Jurkat, Clone E6-1 (cell line): ENCODE measurements around the gene RASA4B. TPM values are rescaled to one million over a fixed set of nuclear protein-coding genes. Genes with fewer than 3 reads are reported as not detected.
"Not testable (repeated sequence)": the region's sequence is repeated elsewhere in the genome, so short reads cannot be mapped to it uniquely, and the experiment has no call there.

Experiments used
- DNase-seq: peaks from one replicate; pipeline ENCODE4 v3.0.0-alpha.2; 2011; ENCODE audit warnings: low read depth, low spot score
- H3K4me3 ChIP-seq: 2 replicates; pipeline ENCODE4 v1.5.1; 2011; ENCODE audit warnings: mild to moderate bottlenecking, low read length, control low read depth, moderate library complexity
- polyA plus RNA-seq: library from polyadenylated mRNA; unstranded; fragments of >200 nt; gene quantifications from one replicate; pipeline ENCODE4 v1.2.1, GENCODE V29; 2012; ENCODE audit warnings: missing spikeins; ENCODE audit not compliant: insufficient read length, insufficient read depth

RASA4B gene
- 3.6 TPM for polyA plus RNA-seq

DNA sequence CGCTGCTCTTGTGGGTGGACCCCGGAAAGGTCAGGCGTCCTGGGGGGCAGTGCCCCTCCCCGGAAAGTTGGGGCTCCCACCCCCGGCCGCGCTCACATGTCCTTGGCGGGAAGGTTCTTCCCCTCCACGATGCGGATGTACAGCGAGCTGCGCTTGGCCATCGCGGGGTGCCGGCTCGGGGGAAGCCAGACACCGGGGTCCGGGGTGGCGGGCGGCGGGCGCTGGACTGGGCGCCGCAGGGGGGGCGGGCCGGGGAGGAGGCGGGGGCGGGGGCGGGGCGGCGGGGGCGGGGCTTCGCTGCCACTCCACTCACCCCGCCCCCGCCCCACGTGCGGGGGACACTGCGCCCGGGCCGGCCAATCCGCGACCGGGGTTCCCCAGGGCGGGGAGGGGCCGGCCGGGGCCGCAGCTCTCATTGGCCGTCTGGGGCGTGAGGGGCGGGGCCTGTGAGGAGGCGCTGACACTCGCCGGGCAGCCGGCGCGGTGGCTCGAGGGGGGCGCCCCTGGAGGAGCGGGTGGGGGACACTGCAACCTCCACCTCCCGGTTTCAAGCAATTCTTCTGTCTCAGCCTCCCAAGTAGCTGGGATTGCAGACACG is at the start of gene RASA4B:
Gene RASA4B (minus strand): TSS at position 228 of the 598 bp plus-strand sequence. CDS start 67 bp downstream, at position 161.
- DNase-seq, H3K4me3 ChIP-seq: not testable (repeated sequence)

DNA sequence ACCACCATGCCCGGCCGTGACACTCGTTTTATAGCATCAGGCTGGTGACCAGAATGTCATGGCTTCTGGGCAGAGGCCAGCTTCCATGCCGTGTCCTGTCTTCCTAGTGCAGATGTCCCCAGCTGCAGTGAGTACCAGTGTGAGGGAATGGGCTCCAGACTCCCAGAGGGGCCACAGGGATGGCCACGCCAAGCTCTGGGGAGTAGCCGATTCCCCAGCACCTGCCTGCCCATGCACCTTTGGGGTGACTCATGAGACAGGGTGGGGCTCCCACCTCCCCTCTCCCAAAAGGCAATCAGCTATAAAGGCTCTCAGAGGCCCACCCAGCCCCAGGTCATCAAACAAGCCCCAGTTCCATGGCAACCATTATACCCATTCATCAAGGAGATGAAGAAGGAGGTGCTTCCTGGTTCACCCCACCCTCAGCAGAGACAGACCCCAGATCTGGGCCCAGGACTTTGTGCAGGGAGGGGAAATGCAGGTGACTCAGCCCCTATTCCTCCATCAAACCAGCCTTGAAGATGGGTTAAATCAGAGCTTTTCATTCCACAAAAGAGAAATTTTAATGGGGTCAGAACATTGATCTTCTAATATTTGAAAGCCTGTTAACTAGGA is 33.3 kb upstream of the RASA4B start, which contains the start of gene SPDYE2:
Gene SPDYE2 (plus strand): TSS at position 419 of the 615 bp plus-strand sequence. CDS start 2,030 bp downstream, outside the sequence.
- not testable (repeated sequence) for H3K4me3 ChIP-seq, DNase-seq

DNA sequence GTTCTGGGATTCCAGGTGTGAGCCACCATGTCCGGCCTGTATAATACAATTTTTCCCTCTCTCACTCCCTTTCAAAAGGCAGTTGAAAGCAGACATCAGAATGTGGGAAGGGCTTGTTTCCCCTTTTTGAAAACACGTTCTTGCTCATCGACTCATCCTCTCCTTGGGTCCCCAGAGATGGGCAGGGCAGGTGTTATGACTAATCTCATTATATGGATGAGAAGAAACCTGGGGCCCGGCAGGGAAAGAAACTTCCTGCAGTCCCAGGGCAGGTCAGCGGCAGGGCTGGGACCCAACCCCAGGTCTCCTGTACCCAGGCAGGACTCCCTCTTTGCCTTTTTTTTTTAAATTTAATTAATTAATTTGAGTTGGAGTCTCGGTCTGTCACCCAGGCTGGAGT is 28.8 kb upstream of the RASA4B start:
- not testable (repeated sequence) for H3K4me3 ChIP-seq, DNase-seq

DNA sequence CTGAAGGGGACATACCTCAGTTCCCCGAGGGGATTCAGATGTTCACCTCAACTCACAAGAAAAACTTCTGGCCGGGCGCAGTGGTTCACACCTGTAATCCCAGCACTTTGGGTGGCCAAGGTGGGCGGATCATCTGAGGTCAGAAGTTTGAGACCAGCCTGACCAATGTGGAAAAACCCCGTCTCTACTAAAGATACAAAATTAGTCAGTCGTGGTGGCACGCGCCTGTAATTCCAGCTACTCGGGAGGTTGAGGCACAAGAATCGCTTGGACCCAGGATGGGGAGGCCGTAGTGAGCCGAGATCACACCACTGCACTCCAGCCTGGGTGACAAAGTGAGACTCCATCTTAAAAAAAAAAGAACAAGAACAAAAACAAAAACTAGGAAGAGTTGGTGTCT is 27.7 kb upstream of the RASA4B start:
- H3K4me3 ChIP-seq, DNase-seq: not testable (repeated sequence)

DNA sequence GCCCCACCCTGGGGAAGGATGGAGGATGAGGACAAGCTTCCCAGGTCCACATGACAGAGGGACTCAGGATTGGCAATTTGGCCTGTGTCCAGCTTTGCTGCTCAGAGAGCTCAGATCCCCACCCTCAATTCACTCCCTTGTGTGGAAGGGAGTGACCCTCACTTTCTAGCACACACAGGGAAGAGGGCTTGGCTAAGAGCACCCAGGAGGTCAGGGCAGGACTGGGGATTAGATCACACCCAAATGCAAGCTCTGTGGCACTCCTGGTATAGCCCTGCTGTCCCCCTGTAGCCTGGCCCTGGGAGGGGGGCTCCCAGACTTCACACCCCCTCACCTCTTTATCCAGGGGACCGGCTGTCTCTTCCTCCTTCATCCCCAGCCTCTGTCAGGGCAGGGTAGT is 26.8 kb upstream of the RASA4B start:
- not testable (repeated sequence) for DNase-seq, H3K4me3 ChIP-seq

DNA sequence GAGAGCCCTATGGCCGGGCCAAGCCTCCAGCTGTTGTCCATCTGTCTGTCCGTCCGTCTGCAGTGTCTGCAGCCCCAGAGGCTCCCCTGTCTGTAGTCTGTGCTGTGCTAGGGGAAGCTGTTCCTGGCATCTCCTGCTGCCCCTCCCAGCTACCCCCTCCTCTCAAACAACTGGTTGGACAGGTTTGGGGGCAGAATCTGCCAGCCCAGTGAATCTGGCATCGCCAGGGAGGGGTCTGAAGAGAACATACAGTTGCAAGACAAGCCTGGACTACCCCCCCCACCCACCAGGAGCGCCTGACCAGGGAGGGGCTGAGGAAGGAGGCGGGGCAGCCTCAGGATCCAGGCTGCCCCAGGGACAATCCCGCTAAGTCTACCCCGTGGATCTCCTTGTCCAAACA is 26.0 kb upstream of the RASA4B start, which contains the start of gene UPK3BL2:
Gene UPK3BL2 (minus strand): TSS at position 101 of the 400 bp plus-strand sequence. CDS start 60 bp downstream, at position 41.
- H3K4me3 ChIP-seq, DNase-seq: not testable (repeated sequence)

DNA sequence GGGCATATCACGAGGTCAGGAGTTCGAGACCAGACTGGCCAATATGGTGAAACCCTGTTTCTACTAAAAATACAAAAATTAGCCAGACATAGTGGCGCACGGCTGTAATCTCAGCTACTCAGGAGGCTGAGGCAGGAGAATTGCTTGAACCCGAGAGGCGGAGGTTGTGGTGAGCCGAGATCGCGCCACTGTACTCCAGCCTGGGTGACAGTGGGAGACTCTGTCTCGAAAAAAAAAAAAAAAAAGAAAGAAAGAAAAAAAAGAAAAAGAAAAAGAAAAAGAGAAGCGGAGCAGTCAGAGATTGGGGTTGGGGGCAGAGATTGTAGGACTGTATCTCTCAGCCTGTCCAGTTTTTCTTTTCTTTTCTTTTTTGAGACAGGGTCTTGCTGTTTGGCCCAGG is 25.2 kb upstream of the RASA4B start:
- not testable (repeated sequence) for H3K4me3 ChIP-seq, DNase-seq

DNA sequence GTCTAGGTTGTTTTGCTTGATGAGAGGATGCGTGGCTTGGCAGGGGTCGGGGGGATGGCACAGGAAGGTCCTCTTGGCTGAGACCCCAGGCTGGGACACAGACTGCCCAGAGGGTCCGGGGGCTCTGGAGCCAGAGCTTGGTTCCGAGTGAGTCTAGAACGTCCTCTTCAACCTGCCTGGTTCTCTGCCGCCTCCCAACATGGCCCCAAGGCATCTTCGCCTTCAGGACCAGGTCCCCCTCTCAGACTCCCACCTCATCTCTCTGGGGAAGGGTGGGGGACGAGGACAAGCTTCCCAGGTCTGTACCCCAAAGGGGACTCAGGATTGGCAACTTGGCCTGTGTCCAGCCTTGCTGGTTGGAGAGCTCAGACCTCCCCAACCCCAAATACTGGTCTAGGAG is 24.5 kb upstream of the RASA4B start:
- H3K4me3 ChIP-seq, DNase-seq: not testable (repeated sequence)

DNA sequence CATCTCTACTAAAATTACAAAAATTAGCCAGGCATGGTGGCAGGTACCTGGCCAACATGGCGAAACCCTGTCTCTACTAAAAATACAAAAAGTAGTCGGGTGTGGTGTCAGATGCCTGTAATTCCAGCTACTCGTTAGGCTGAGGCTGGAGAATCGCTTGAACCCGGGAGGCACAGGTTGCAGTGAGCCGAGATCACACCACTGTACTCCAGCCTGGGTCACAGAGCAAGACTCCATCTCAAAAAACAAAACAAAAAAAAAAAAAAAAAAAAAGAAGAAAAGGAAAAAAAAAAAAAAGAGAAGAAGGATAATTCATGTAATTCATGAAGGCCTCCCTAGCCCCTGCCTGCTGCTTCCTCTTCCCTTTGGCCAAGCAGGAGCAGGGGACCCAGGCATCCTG is 23.0 kb upstream of the RASA4B start:
- DNase-seq, H3K4me3 ChIP-seq: not testable (repeated sequence)

DNA sequence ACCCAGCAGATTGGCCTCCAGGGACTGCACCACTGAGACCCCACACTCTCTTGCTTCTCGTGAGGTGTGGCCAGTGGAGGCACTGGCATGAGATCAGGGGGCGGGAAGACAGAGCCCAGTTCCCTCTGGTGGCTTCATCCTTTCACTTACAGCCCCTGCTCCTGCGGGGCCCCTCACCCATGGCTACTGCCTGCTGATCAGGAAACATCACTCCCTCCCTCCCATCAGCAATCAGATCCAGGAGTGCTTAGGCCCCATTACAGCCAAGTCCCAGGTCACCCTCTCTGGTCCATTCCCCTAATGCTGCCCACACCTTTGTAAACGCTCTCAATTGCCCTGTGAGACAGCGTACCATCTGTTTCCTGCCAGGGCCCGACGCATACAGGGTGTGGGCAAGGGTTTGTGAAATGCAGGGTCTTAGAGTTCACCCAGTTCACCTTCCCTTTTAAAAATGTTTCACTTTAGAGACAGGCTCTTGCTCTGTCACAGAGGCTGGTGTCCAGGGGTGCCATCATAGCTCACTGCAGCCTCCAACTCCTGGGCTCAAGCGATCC is 17.6 kb upstream of the RASA4B start:
- not testable (repeated sequence) for DNase-seq, H3K4me3 ChIP-seq

DNA sequence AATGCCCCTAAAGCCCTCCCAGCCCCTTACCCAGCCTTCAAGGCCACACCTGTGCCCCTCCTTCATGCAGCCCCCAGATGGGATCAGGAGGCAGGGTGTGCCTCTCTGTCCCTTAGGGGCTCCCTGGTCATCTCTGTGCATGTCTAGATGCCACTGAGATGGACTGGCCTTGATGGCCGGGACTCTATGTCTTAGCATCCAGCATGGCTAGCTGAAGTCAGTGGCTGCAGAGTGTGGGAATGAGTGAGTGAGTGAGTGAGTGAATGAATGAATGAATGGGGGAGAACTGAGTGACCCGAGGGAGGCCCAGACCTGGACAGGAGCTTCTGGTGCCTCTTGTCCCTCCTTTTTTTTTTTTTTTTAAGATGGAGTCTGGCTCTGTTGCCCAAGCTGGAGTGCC is 14.6 kb upstream of the RASA4B start:
- DNase-seq, result not testable (repeated sequence)

DNA sequence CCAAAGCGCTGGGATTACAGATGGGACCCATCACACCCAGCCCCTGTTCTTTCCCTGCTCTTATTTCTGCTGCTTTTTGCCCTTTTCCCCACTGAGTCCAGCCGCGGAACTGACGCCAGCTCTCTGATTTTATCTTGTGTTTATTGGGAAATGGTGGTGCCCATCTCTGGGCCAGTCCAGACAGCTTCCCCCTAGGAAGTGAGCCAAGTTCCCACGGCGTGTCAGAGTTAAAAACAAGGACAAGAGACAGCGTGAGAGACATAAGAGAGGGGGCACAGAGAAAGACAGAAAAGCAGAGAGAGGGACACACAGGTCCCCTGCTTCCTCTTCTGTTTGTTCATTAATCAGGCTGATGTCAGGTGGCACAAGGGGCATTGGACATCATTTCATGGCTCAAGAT is 14.0 kb upstream of the RASA4B start:
- not testable (repeated sequence) for DNase-seq, H3K4me3 ChIP-seq

More for the DNA sequence above, 14.6 kb upstream of the RASA4B start:
- not testable (repeated sequence) for H3K4me3 ChIP-seq

DNA sequence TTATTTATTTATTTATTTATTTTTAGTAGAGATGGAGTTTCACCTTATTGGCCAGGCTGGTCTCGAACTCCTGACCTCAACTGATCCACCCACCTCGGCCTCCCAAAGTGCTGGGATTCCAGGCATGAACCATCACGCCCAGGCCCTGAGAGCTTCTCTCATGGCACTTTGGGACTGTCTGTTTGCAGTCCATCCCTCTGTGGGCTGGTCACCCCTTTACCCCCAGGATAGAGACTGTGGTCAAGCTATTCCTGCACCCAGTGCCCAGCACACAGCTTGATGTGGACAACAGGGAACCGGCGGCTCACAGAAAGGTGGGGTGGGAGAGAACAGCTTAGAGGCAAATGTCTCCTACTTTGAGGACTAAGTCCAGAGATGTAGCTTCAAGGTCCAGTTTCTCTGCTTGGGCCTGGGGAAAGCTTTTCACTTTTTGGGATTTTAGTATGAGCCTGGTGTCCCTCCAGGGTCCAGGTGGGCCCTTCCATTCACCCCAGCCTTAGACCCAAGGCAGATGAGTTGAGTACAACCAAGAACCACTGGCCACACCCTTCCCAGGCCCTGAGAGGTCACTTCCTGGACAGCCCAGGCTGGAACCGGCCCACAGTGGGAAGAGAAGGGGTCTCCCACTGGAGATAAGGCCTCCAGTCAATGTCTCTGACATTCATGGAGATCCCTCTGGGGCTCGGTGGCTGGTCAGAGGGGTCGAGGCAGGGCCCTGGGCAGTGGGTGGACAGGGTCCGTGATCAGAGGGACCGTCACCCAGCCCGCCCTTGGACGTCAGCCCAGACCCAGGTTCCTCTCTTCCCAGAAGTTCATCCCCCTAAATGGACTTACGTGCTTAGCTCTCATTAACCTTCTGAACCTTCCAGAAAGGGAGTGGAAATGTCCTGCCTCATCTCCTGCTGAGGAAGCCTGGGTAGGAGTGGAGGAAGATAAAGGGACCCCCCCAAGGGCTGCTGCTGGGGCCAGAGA is 10.5 kb upstream of the RASA4B start:
- DNase-seq, H3K4me3 ChIP-seq: not testable (repeated sequence)

DNA sequence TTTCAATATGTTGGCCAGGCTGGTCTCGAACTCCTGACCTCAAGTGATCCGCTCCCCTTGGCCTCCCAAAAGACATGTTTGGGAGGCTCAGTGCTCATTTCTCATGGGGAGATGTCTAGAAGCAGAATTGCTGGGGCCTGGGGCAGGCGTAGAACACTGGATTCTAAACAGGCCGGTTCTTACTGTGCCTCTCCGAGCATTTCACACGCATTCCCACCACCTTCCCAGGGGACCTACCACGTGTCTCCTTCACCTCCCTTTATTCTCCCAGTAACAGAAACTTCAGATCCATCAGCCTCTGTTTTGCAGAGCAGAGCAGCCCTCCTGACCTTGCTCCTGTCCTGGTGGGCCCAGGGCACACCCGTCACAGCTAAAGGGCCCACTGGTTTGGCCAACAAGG is 9.6 kb upstream of the RASA4B start:
- not testable (repeated sequence) for H3K4me3 ChIP-seq, DNase-seq

DNA sequence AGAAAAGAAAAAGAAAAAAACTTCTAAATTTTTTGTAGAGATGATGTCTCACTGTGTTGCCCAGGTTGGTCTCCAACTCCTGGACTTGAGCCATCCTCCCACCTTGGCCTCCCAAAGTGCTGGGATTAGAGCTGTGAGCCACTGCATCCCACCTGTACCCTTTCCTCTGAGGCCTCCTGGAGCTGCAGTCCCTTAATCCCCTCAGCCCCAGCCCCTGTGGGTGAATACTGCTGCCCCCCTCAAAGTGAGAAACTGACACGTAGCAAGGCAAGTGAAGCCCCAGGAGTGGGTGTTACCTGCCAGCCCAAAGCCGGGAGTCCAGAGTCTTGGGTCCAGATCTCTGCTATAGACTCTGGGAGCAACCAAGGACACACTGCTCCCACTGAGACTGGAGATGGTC is 7.2 kb upstream of the RASA4B start:
- H3K4me3 ChIP-seq, DNase-seq: not testable (repeated sequence)

DNA sequence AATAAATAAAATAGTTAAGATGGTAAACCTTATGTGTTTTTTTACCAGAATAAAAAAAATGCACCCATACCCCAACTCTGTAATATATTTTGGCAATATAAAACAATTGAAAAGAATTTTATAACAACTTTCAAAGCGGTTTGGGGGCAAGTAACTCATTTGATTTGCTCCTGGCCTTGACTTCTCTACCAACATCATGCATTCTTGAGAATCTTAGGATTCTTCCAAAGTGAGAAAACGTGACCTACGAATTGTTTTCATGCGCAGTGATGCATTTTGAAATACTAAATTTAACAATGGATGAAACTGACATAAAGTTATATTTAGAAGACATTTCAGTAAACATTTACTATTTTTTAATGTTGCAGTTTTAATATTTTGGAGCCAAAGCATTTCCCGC is 3.2 kb upstream of the RASA4B start:
- DNase-seq, result not testable (repeated sequence)

DNA sequence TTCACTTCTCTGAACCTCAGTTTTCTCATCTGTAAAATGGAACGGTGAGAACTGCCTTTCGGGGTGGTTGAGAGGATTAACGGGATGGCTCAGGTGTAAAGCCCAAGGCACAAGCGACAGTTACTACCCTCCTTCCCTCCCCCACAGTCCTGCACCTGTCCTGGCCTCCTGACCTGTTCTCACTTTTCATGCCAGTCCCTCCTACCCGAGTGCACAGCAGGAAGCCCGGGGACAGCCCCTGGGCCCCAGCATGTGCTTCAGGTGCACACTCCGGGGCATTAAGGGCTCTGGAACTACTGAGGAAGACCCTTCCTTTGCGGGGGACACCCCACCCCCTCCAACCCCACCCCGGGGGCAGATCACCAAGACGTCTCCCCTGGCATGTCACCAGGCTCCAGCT is 626 bp downstream of the RASA4B start:
- H3K4me3 ChIP-seq, DNase-seq: not testable (repeated sequence)

More for the DNA sequence above, 3.2 kb upstream of the RASA4B start:
- not testable (repeated sequence) for H3K4me3 ChIP-seq

DNA sequence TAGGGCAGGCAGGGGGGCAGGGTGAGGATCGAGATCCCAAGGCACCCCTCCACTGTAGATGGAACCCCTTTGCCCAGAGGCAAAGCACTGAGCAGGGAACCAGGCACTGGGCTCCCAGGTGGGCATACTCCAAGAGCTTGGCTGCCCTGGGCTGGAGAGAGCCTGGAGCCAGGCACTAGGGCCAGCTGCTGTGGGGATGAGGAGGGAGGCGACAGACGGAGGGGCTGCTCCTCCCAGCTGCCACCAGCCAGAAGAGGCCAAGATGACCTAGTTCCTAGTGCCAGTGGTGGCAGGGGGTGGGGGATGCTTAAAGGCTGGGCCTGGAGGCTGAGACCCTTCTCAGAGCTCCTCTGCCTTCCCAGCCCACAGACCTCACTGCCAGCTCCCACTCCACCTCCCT is 1.7 kb downstream of the RASA4B start:
- DNase-seq, H3K4me3 ChIP-seq: not testable (repeated sequence)
